H1 (cell line): Measurements from ENCODE around the gene UBP1. TPM values are rescaled to one million over a fixed set of nuclear protein-coding genes. Genes with fewer than 3 reads are reported as not detected.
"Not testable (repeated sequence)": the region's sequence is repeated elsewhere in the genome, so short reads cannot be mapped to it uniquely, and the experiment has no call there.

Source experiments
- CTCF ChIA-PET: fragments of 300-600 bp; sonication (Branson Sonifier 250); formaldehyde crosslinking; loops from one replicate; lab custom pipeline; 2021; ENCODE audit not compliant: partially characterized antibody; lab: Charles Lee
- POLR2A ChIA-PET: fragments of 300-600 bp; sonication (Branson Sonifier 250); formaldehyde crosslinking; loops from one replicate; lab custom pipeline; 2021; ENCODE audit warnings: inconsistent platforms; ENCODE audit not compliant: partially characterized antibody; lab: Charles Lee
- DNase-seq, 2 experiments: peaks; one replicate each; pipeline versions ENCODE4 v3.0.0 to v3.0.0-alpha.2; 2010 to 2022; ENCODE audit warnings: low spot score in 2 of 2, low read depth in 1 of 2, mixed read lengths in 1 of 2
- FAIRE-seq: peaks from 2 replicates; lab custom pipeline; 2011; peaks lifted over from hg19 to GRCh38; lab: Jason Lieb, UNC
- H2AFZ ChIP-seq: 2 replicates; pipeline ENCODE4 v1.8.1; 2012; ENCODE audit warnings: low read length, inconsistent platforms
- H2AK5ac ChIP-seq: 2 replicates; pipeline ENCODE4 v1.6.1; 2013; ENCODE audit warnings: low read depth, low read length
- H2BK120ac ChIP-seq: replicated peaks from 2 replicates; pipeline ENCODE3; 2013; ENCODE audit warnings: low read depth, low read length, inconsistent platforms
- H2BK12ac ChIP-seq: 2 replicates; pipeline ENCODE4 v1.6.1; 2013; ENCODE audit warnings: low read depth, low read length
- H2BK15ac ChIP-seq: 2 replicates; pipeline ENCODE4 v1.6.1; 2013; ENCODE audit warnings: low read length
- H2BK20ac ChIP-seq: 2 replicates; pipeline ENCODE4 v1.6.1; 2013; ENCODE audit warnings: low read length
- H2BK5ac ChIP-seq: 2 replicates; pipeline ENCODE4 v1.6.1; 2013; ENCODE audit warnings: low read depth, low read length
- H3K14ac ChIP-seq: 2 replicates; pipeline ENCODE4 v1.6.1; 2013; ENCODE audit warnings: inconsistent platforms; ENCODE audit not compliant: insufficient read length
- H3K18ac ChIP-seq: 2 replicates; pipeline ENCODE4 v1.6.1; 2013; ENCODE audit warnings: low read length; ENCODE audit errors: extremely low read depth
- H3K23ac ChIP-seq: 2 replicates; pipeline ENCODE4 v1.6.1; 2013; ENCODE audit warnings: inconsistent platforms; ENCODE audit not compliant: insufficient read length
- H3K23me2 ChIP-seq: 2 replicates; pipeline ENCODE4 v1.6.1; 2013; ENCODE audit warnings: low read depth, low read length
- H3K27ac ChIP-seq: 2 replicates; pipeline ENCODE4 v1.6.1; 2011; ENCODE audit warnings: low read depth, low read length, inconsistent platforms
- H3K27me3 ChIP-seq, 4 experiments: replicated peaks in 1 of 4; 1 replicate in 1 of 4; 2 replicates in 3 of 4; pipeline versions ENCODE4 v1.6.1 to v1.8.1; 2011 to 2013; ENCODE audit warnings: low read length in 3 of 4, mild to moderate bottlenecking in 3 of 4, inconsistent platforms in 2 of 4, mixed read lengths in 2 of 4, moderate library complexity in 1 of 4; ENCODE audit not compliant: control insufficient read depth in 3 of 4, insufficient read depth in 3 of 4; ENCODE audit errors: extremely low read depth in 1 of 4
- H3K36me3 ChIP-seq, 4 experiments: 2 replicates each; pipeline versions ENCODE4 v1.6.1 to v1.8.1; 2011 to 2013; ENCODE audit warnings: mild to moderate bottlenecking in 4 of 4, low read length in 3 of 4, moderate library complexity in 2 of 4, control low read depth in 1 of 4, inconsistent platforms in 1 of 4; ENCODE audit not compliant: insufficient read depth in 4 of 4, control insufficient read depth in 2 of 4
- H3K4ac ChIP-seq: replicated peaks from 2 replicates; pipeline ENCODE3; 2013; ENCODE audit warnings: low read length, low read depth, mixed read lengths, inconsistent platforms; ENCODE audit not compliant: insufficient read length
- H3K4me1 ChIP-seq, 4 experiments: replicated peaks in 1 of 4; 1 replicate in 1 of 4; 2 replicates in 3 of 4; pipeline versions ENCODE4 v1.6.1 to v1.8.1; 2011 to 2013; ENCODE audit warnings: low read length in 3 of 4, inconsistent platforms in 2 of 4, mixed read lengths in 1 of 4; ENCODE audit not compliant: insufficient read depth in 4 of 4, control insufficient read depth in 3 of 4
- H3K4me2 ChIP-seq, 2 experiments: 2 replicates each; pipeline versions ENCODE4 v1.6.1 to v1.8.1; 2011 to 2013; ENCODE audit warnings: low read depth in 2 of 2, low read length in 2 of 2, control low read depth in 1 of 2, inconsistent platforms in 1 of 2, mild to moderate bottlenecking in 1 of 2; ENCODE audit not compliant: insufficient read depth in 1 of 2
- H3K4me3 ChIP-seq, 4 experiments: fragments of 200-600, 300-600 bp in 1 of 4; sonication (generic), shearing (Covaris generic), sonication (Bioruptor Twin) in 1 of 4; 2 replicates each; pipeline versions ENCODE4 v1.5.1 to v1.8.1; 2011 to 2016; ENCODE audit warnings: low read length in 4 of 4, low read depth in 3 of 4, control low read depth in 2 of 4, inconsistent platforms in 2 of 4, mild to moderate bottlenecking in 2 of 4, mixed read lengths in 1 of 4, moderate library complexity in 1 of 4; ENCODE audit not compliant: insufficient read depth in 2 of 4; ENCODE audit errors: extremely low read depth in 1 of 4
- H3K56ac ChIP-seq: replicated peaks from 2 replicates; pipeline ENCODE3; 2013; ENCODE audit warnings: low read depth, mild to moderate bottlenecking, mixed read lengths, low read length, inconsistent platforms; ENCODE audit not compliant: insufficient read length
- H3K79me1 ChIP-seq: 2 replicates; pipeline ENCODE4 v1.6.1; 2013; ENCODE audit warnings: low read depth, low read length, control low read depth
- H3K79me2 ChIP-seq, 2 experiments: 2 replicates each; pipeline versions ENCODE4 v1.6.1 to v1.8.1; 2012 to 2013; ENCODE audit warnings: low read length in 2 of 2, mild to moderate bottlenecking in 2 of 2, inconsistent platforms in 1 of 2; ENCODE audit not compliant: insufficient read depth in 2 of 2, control insufficient read depth in 1 of 2
- H3K9ac ChIP-seq, 4 experiments: replicated peaks in 1 of 4; 1 replicate in 1 of 4; 2 replicates in 3 of 4; pipeline versions ENCODE4 v1.6.1 to v1.8.1; 2011 to 2013; ENCODE audit warnings: low read depth in 3 of 4, low read length in 3 of 4, control low read depth in 2 of 4, mild to moderate bottlenecking in 2 of 4, moderate library complexity in 2 of 4, inconsistent platforms in 1 of 4; ENCODE audit errors: extremely low read depth in 1 of 4
- H3K9me3 ChIP-seq, 2 experiments: 2 replicates each; pipeline versions ENCODE4 v1.6.1 to v1.8.1; 2012 to 2013; ENCODE audit warnings: mild to moderate bottlenecking in 2 of 2, moderate library complexity in 2 of 2, control low read depth in 1 of 2, inconsistent platforms in 1 of 2, low read depth in 1 of 2, low read length in 1 of 2, mixed read lengths in 1 of 2; ENCODE audit not compliant: insufficient read depth in 2 of 2
- H4K20me1 ChIP-seq, 2 experiments: replicated peaks in 1 of 2; 2 replicates each; pipeline versions ENCODE3 to v1.8.1; 2011 to 2013; ENCODE audit warnings: inconsistent platforms in 2 of 2, low read length in 2 of 2, mild to moderate bottlenecking in 1 of 2; ENCODE audit not compliant: insufficient read depth in 2 of 2, control insufficient read depth in 1 of 2
- H4K5ac ChIP-seq: 2 replicates; pipeline ENCODE4 v1.6.1; 2013; ENCODE audit warnings: low read length, low read depth, mixed read lengths, inconsistent platforms; ENCODE audit not compliant: insufficient read length
- H4K8ac ChIP-seq: 2 replicates; pipeline ENCODE4 v1.8.0; 2013; ENCODE audit warnings: mild to moderate bottlenecking, moderate library complexity, low read length, inconsistent platforms; ENCODE audit not compliant: insufficient read depth; ENCODE audit errors: extremely low read depth
- H4K91ac ChIP-seq: replicated peaks from 2 replicates; pipeline ENCODE3; 2013; ENCODE audit warnings: low read length, mixed read lengths, inconsistent platforms; ENCODE audit not compliant: insufficient read length
- WGBS, 2 experiments: shearing (Covaris generic) in 1 of 2; methylation state at CpG; one replicate each; pipeline versions ENCODE4 v1.1.6 to v1.1.7; 2013 to 2015; ENCODE audit warnings: low lambda C conversion rate in 2 of 2, mixed read lengths in 2 of 2, inconsistent platforms in 1 of 2, low coverage in 1 of 2, missing lambda C conversion rate in 1 of 2; ENCODE audit not compliant: insufficient replicate concordance in 2 of 2, insufficient coverage in 1 of 2, insufficient read length in 1 of 2; ENCODE audit errors: extremely low coverage in 1 of 2, missing lambda C conversion rate in 1 of 2; 5-methylcytosine and 5-hydroxymethylcytosine counted together
- polyA plus RNA-seq, 7 experiments: library from polyadenylated mRNA; depleted of rRNA in 3 of 7; stranded (reverse) in 5 of 7; unstranded in 2 of 7; fragments of >200 nt in 5 of 7; fragments of 200-250 nt in 2 of 7; gene quantifications; 1 replicate in 5 of 7; 2 replicates in 1 of 7; 4 replicates in 1 of 7; pipeline versions ENCODE4 v1.2.1 to v1.2.3, GENCODE V29; 2011 to 2013; ENCODE audit warnings: missing spikeins in 2 of 7, mixed read lengths in 2 of 7
- total RNA-seq: library from RNA; stranded (reverse); fragmentation: NEBNext Ultra II Directional; extraction: Animal tissue kit (Norgen Biotek cat#: 25700); gene quantifications from 2 replicates; pipeline ENCODE4 v1.2.1, GENCODE V29; 2021

Gene UBP1
- total and polyA plus RNA-seq, 2 of the 8 experiments (the other 6 are each of a cell fraction or from before 2014, with no cell fraction given): 47.3 to 71.9 TPM

DNA sequence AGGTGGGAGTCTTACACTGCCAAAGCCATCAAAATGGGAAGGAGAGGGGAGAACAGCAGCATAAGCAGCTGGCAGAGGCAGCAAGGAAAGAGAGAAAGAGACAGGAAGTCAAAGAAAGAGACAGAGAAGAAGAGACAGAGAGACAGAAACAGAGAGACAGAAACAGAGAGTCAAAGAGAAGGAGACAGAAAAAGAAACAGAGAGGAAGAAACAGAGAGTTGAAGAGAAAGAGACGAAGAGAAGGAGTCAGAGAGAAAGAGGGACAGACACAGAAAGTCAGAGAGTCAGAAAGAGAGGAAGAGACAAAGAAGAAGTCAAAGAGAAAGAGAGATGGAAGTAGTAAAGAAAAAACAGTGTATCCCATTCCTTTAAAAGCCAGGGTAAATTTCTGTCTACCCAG, 11.8 kb upstream of the UBP1 start:
- FAIRE-seq, H3K4me2 ChIP-seq, H3K56ac ChIP-seq, H3K79me2 ChIP-seq, H4K8ac ChIP-seq, H3K27me3 ChIP-seq, H3K9me3 ChIP-seq, H3K4me3 ChIP-seq, H2BK12ac ChIP-seq, H3K23me2 ChIP-seq, H2BK120ac ChIP-seq, H4K5ac ChIP-seq, DNase-seq, H4K91ac ChIP-seq, H2AFZ ChIP-seq, H3K23ac ChIP-seq, H3K9ac ChIP-seq, H3K18ac ChIP-seq, H4K20me1 ChIP-seq, H2BK5ac ChIP-seq, H2BK15ac ChIP-seq, POLR2A ChIA-PET, H2AK5ac ChIP-seq, H3K14ac ChIP-seq, H3K4ac ChIP-seq, H3K27ac ChIP-seq, H3K79me1 ChIP-seq, H2BK20ac ChIP-seq, H3K4me1 ChIP-seq, CTCF ChIA-PET: not testable (repeated sequence)
- 92% methylated on average over 1 of the region's 1 CpG; no CpG with 5 or more reads in 1 of the 2 experiments for WGBS, 2 experiments
- H3K36me3 ChIP-seq: peaks cover 0 to 14% (median 2%) of the 10 kb centered on the region in 4 experiments; a peak in 2 of 8 replicates
